NCI-H187 treated with DMSO at 0.1 percent for 48 hours (cell line): ENCODE measurements around the gene SVOPL.

Experiments used
- DNase-seq: peaks from one replicate; lab custom pipeline; 2025; lab: John Stamatoyannopoulos, UW

The SVOPL gene

DNA sequence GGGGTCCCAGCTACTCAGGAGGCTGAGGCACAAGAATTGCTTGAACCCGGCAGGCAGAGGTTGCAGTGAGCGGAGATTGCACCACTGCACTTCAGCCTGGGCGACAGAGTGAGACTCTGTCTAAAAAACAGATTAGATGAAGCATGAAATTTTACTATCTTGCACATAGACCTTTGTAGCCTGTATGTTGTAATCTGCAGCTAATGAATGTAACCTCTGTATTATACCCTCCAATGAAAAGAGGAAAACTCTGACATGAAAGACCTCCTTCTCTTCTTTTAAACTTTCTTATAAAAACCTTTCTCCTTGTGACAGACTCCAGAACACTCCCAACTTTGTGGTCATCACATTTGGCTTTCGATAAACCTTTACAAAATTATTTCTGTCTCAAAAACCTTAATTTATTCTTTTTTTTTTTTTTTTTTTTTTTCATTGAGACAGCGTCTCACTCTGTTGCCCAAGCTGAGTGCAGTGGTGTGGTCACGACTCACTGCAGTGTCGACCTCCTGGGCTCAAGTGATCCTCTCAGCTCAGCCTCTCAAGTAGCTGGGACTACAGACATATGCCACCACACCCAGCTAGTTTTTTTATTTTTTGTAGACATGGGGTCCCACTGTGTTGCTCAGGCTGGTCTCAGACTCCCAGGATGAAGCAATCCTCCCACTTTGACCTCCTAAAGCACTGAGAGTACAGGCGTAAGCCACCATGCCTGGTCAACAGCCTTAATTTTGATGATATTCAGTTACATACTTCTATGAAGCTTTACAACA lies 97.4 kb downstream of the SVOPL start:
- DNase-seq, result no peak

DNA sequence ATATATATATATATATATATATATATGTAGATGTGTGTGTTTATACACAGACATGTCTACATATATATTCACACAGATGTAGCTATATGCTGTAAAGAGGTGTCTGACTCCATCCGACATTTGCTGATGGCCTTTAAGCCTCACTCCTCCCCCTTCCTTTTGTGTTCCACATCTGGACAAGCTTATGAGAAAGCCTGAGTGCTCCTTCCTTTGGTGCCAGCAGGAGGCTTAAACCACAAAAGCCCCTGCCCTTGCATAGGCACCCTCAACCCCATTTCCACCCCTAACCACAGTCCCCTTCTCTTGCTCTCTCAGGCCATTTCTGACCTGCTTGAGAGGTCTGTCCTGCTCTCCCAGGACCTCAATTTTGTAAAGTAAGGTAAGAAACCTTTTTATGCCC lies 98.7 kb downstream of the SVOPL start:
- DNase-seq, result no peak

GRCh38 chr7:138595454-138595853 lies 105.7 kb downstream of the SVOPL start:
- DNase-seq, result no peak

- no peak for DNase-seq
Measured at GRCh38 chr7:138590154-138590553, 111.0 kb downstream of the SVOPL start.

DNA sequence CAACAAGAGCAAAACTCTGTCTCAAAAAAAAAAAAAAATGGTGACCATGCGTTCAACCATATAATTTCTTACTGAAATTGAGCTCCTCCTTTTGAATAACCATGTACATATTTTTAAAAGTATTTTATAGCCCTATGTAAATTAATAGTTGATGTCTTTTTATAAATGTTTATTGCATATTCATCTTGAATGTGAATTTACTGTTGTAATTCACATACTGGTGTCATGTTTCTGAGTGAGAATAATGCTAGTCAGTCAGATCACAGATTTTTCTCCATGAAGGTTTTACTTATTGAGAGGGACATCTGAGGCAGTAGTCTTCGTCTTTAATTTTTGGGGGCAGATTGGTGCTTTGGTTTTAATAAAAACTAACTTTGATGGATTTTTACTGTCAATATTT lies 112.2 kb downstream of the SVOPL start:
- DNase-seq, result no peak

DNA sequence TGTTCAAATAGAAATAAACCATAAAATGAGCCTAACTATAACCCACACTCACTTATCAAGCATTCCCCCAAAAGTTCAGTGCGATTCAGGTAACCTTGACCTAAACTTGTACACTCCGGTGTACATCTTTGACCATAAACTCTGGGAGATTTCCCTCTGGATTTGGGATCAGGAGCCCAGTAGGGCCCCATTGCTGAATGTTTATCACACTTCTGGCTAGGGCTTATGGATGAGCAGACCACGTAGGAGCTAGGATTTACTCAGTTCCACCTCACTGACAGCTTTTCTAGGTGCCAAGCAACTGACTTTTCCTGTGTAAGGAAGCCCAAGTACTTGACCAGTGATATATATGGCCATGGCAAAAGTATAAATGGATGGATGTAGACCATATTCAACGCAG lies 113.7 kb downstream of the SVOPL start:
- no peak for DNase-seq

DNA sequence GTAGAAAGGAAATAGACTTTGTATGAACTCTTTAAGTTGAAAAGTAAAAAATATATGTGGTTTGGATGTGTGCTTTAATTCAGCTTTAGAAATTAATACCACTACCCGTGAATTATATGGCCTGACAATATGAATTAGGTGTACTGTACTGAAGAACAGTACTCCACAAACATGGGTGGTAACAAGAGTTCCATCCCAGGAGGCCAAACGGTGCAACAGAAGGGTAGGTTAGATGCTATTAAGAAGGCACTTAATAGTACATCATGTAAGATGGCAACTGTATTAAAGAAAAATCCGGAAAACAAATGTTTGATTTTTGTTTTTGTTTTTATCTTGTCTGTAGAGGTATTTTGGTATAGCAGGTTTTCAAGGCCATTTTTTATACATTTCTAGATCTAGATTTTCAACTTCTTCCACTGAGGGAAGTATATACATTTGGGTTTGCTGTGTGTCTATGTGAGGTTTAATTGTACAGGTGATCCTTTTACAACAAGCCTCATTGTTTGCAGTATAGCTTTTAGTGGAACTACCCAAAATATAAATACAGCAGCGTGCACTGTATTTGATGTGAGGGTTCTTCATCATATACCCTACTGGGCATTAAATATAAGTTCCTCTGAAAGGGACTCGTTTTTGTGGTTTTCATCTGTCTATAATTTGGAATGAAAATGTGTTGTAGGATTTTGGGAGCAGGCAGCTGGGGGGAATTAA lies 115.7 kb downstream of the SVOPL start:
- no peak for DNase-seq

DNA sequence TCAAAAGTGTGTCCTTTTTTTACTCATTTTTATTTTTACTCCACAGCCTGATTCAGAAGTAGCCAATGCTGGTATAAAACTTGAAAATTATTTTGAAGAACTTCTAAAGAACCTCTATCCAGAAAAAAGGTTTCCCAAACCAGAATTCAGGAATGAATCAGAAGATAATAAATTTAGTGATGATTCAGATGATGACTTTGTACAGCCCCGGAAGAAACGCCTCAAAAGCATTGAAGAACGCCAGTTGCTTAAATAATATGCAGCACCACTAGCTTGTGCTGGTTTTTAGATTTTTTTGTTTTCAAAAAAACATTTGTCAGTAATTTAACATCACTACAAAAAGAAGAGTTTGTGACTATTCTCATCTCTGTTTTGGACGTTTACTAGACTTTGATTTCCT lies 116.5 kb downstream of the SVOPL start:
- DNase-seq, result no peak

- DNase-seq, result no peak
Measured at GRCh38 chr7:138584283-138584682, 116.9 kb downstream of the SVOPL start.

DNA sequence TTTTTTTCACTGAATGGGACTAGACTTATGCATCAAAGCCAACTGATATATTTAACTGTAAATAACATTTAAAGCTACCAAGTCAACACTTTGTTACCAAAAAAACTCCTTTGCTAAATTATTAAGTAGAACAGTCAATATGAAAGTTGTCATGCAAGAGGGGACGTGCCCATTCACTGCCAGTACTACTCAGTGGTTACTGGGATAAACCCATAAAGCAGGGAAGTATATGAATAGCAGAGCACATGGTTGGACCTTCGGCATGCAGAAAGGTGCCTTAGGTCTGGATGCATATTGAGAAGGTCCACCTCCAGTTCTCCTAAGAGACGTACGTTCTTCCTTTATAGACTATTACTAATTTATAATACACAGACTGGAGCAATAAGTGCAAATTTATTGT lies 120.1 kb downstream of the SVOPL start:
- DNase-seq, result no peak

GRCh38 chr7:138579671-138580070 lies 121.5 kb downstream of the SVOPL start:
- DNase-seq, result no peak

- DNase-seq, result no peak
Measured at GRCh38 chr7:138579136-138579535, 122.0 kb downstream of the SVOPL start.

- no peak for DNase-seq
Measured at GRCh38 chr7:138575897-138576428, 125.2 kb downstream of the SVOPL start.

DNA sequence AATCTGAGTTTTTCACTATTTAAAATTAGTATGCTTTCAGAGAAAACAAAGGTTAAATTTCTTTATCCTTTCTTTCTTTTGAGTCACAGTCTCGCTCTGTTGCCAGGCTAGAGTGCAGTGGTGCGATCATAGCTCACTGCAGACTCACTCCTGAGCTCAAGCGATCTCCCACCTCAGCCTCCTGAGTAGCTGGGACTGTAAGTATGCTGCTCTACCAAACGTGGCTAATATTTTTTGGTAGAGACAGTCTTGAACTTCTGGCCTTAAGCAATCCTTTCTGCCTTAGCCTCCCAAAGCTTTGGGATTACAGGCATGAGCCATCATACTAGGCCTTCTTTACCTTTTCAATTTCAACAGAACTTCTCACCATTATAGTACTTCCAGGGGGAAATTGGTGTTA lies 127.4 kb downstream of the SVOPL start:
- no peak for DNase-seq

- DNase-seq, result no peak
Measured at GRCh38 chr7:138570715-138571114, 130.4 kb downstream of the SVOPL start.

DNA sequence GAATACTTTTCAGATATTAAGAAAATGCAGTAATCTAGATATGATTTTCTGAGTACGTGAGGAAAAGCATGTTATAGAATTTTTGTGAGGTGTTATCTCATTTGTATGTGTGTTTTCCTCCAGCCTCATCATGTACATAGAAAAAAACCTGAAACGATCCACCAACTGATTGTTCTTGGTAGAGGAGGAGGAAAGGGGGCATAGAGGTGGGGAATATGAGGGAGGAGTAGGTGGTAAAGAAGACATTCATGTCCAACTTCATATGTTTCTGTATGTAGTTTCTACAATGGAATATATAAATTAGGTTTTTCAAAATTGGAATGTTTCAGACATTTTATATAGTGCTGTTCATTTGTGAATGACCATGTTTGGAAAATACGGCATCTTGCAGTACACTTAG lies 131.7 kb downstream of the SVOPL start:
- no peak for DNase-seq

- no peak for DNase-seq
Measured at GRCh38 chr7:138568655-138569054, 132.5 kb downstream of the SVOPL start.

- DNase-seq, result no peak
Measured at GRCh38 chr7:138565451-138566114, 135.6 kb downstream of the SVOPL start.

GRCh38 chr7:138565071-138565450 lies 136.1 kb downstream of the SVOPL start:
- no peak for DNase-seq

DNA sequence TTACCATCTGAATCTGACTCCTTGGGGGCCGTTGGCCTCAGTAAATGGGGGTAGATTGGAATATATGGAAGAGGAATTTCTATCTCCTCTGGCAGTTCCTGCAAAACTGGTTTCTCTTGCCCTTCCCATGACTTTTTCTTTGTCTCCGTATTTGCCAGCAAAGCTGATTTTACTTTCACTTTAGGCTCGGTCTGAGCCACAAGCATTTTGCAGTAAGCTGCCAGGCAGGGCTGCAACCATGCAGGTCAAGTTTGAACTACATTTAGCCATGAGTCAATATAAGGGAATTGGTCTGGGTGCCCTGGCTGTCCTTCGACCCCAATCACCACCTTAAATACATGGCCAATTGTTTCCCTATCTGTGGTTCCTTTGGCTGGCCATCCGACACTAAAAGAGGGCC lies 136.8 kb downstream of the SVOPL start:
- DNase-seq, result no peak

DNA sequence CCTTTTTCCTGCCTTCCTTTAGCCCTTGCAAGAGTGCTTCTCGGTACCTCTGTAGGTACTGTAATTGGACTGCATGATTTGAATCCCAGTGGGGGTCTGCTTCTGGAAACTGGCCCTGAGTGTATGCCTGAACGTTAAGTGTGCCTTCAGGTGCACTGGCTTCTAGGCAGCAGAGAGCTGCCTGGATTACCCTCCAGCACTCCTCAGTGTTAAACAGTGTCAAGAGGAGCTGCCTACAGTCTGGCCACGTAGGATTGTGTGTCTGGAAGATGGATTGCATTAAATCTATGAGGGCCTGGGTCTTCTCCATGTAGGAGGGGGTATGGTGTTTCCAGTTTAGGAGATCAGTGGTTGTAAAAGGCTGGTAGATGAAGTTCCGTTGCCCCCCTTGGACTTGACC lies 137.4 kb downstream of the SVOPL start:
- DNase-seq, result no peak

DNA sequence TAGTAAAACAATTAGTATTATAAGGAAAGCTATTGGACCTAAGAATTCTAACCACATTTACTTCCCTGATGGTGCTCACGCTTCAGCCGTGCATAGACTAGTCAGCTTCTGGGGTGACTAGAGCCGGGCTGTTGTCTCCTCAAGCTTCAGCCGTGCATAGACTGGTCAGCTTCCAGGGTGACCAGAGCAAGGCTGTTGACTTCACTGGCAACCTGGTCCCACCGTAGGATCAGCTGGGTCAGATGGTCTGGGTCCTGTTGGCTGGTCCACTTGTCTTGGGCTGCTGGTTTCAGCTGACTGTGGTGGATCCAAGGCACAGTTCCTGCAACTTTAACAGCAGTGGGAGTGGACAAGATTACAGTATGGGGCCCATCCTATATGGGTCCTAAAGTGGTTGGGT lies 141.7 kb downstream of the SVOPL start:
- no peak for DNase-seq
